GM10248 (cell line): ENCODE data around the gene DUSP9.

Source experiments
- CTCF ChIA-PET: fragments of 300-600 bp; sonication (Branson Sonifier 250); formaldehyde crosslinking; extraction: SDS; loops from one replicate; lab custom pipeline; 2021; ENCODE audit warnings: antibody characterized with exemption; lab: Yijun Ruan, JAX
- POLR2A ChIA-PET: fragments of 350-650 bp; sonication (Branson Sonifier 250); formaldehyde crosslinking; extraction: SDS; loops from one replicate; lab custom pipeline; 2020; ENCODE audit warnings: antibody characterized with exemption; lab: Yijun Ruan, JAX
- DNase-seq: peaks from one replicate; pipeline ENCODE4 v3.0.0; 2012; ENCODE audit errors: extremely low spot score
- CTCF ChIP-seq: IDR thresholded peaks from 2 replicates; pipeline ENCODE4 v1.5.1; 2012; ENCODE audit warnings: mild to moderate bottlenecking, low read depth; ENCODE audit errors: extremely low read depth, missing control alignments, control extremely low read depth

Gene DUSP9

DNA sequence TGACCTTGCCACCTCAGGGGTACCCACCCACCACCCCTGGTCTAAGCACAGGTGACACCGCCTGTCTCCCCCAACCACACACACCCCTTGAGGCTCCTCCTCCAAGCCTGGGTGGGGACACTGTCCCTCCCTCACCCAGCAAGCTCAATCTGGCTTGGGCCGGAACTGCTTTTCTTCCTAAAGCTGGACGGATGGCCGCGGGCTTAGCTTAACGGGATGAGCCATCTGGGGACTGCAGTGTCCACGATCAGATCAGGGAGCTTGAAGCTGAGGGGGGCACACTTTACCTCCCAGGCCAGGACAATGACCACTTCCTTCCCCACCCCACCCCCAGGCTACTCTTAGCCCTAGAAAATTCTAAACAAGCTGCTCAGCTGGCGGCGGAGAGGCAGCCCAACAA lies 39.7 kb downstream of the DUSP9 start:
- ChIA-PET POLR2A (no interaction called here), CTCF (interaction anchor here (0.7 to 1.7 kb wide), 9 partner anchors 16 to 745 kb away, joined by 3 to 7 read pairs (median 3); no protein-coding TSS in a partner anchor)
- TF ChIP-seq CTCF = no peak
- no peak for DNase-seq

DNA sequence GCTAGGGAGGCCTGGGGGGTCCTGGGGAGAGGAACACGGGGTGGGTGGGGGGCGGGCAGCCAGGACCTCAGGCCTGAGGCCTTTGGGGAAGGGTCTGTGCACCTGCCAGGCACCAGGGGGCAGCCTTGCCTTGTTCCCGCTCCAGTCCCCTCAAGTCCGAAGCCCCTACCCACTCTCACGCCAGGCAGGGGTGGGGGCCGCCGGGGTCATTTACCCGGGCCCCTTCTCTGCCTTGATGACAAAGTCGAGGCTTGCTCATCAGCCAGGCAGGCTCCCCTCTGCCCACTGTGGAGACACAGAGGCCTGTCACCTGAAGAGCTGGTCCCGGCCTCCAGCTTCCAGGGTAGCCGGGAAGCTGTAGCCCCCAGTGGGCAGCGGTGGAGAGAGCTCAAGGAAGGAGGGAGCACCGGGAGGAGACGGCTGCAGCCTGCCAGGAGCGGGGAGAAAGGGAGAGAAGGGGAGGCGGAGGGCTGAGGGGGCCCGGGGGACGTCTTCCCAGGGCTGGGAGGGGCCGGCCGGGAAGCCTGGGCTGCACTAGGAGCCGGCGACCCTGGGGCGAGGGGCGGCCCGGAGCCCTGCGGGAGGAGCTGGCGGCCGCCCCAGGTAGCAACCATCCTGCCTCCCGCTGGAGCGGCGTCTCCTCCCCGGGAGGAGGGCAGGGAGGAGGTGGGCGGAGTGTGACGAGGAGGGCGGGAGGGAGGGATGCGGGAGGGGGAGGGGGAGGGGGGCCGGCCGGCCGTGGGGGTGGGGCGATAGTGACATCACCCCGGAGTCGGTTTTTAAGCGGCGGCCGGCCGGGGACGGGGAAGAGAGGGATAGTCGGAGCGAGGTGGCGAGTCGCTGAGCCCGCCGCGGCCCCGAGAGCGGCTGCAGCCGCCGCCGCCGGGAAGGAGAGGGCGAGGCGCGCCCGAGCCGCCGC lies 40.4 kb downstream of the DUSP9 start, which contains the start of gene SLC6A8:
Gene SLC6A8 (plus strand): TSS at position 806 of the 919 bp plus-strand sequence. CDS start 649 bp downstream, outside the sequence.
- ChIA-PET POLR2A (interaction anchor here (0.6 kb wide), 1 partner anchor 49 kb away, joined by 6 read pairs; no protein-coding TSS in a partner anchor), CTCF (interaction anchor here (0.7 to 1.6 kb wide), 8 partner anchors 17 to 746 kb away, joined by 3 to 7 read pairs (median 3); no protein-coding TSS in a partner anchor)
- no peak for DNase-seq

GRCh38 chrX:153688071-153688470 lies 41.1 kb downstream of the DUSP9 start:
- TF ChIP-seq CTCF = no peak
- no peak for DNase-seq
- POLR2A ChIA-PET = no interaction called here
- CTCF ChIA-PET = interaction anchor here (1.3 to 1.5 kb wide), 3 partner anchors 25 to 746 kb away, joined by 3 to 5 read pairs (median 5); no protein-coding TSS in a partner anchor

More for the DNA sequence above, 40.4 kb downstream of the DUSP9 start, which contains the start of gene SLC6A8:
- TF ChIP-seq CTCF = peak; percentile 48

DNA sequence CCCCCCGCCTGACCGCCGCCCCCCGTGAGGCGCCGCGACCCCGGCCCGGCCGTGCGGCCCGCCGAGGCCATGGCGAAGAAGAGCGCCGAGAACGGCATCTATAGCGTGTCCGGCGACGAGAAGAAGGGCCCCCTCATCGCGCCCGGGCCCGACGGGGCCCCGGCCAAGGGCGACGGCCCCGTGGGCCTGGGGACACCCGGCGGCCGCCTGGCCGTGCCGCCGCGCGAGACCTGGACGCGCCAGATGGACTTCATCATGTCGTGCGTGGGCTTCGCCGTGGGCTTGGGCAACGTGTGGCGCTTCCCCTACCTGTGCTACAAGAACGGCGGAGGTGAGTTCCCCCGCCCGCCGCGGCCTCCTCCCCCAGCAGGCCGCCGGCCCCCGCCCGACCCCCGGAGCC lies 41.5 kb downstream of the DUSP9 start:
- no peak for TF ChIP-seq CTCF
- CTCF ChIA-PET = no interaction called here

GRCh38 chrX:153688911-153689590 lies 42.0 kb downstream of the DUSP9 start:
- CTCF ChIA-PET = no interaction called here
- no peak for DNase-seq

More for the DNA sequence above, 41.5 kb downstream of the DUSP9 start:
- DNase-seq = no peak
- POLR2A ChIA-PET = no interaction called here

More at GRCh38 chrX:153688911-153689590, 42.0 kb downstream of the DUSP9 start:
- POLR2A ChIA-PET = no interaction called here
- TF ChIP-seq CTCF = no peak
